ENCODE results near the gene OSGIN1.

- no peak for TF ChIP-seq CTCF (IDR thresholded peaks at IDR 0.05; ENCODE audit: insufficient read depth, low read length)
- TF ChIP-seq POLR2AphosphoS5 (IDR thresholded peaks at IDR 0.05; ENCODE audit: low read depth): no peak
- no peak for TF ChIP-seq REST (IDR thresholded peaks at IDR 0.05; ENCODE audit: insufficient replicate concordance, low read depth)
These were observed 28.8 kb downstream of the OSGIN1 start for GRCh38 chr16:83981799-83982198.
